LNCAP (cell line): ENCODE results near the gene DPAGT1.

Source experiments
- CTCF ChIP-seq: fragments of 450-650 bp; IDR thresholded peaks from 2 replicates; pipeline ENCODE4 v1.5.1; 2017; ENCODE audit warnings: mild to moderate bottlenecking

Gene DPAGT1

DNA sequence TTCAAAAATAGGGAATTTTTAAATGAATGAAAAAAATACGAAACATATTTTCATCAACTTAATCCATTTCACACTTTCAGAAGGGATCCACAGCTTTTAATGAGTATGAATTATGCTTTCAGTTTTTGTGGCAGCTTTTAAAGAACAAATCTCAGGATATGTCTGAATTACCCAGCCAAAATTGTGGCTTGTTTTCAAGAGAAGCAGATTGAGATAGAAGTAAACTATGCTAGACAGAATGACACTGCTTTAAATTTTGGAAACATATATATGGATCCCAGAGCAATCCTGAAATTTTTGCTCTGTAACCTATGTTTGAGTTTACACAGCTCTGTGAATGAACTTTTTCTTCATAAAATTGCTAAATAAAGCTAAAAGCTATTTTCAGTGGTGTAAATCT is 17.3 kb upstream of the DPAGT1 start:
- no peak for TF ChIP-seq CTCF

GRCh38 chr11:119118227-119118626 is 16.6 kb upstream of the DPAGT1 start:
- no peak for TF ChIP-seq CTCF

- no peak for TF ChIP-seq CTCF
Measured at GRCh38 chr11:119117004-119117706, 15.5 kb upstream of the DPAGT1 start.

DNA sequence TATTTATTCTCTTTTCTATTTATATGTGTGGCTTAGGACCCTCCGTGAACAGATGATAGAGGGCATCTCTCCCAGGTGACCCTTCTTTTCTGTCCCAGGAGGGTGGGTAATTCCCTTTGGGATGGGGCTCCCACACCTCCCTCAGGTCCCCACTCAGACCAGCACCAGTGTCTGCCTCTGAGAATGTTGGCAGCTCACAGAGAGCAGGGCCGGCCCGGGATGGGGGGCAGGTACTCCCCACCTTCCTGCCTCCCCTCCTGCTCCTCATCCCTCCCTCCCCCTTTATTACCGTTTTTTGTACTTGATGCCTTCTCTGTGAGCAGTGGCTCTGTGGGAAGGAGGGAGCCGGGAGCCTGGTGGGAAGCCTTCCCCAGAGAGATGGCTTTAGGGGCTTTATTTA is 14.9 kb upstream of the DPAGT1 start:
- TF ChIP-seq CTCF, result no peak

- no peak for TF ChIP-seq CTCF
Measured at GRCh38 chr11:119116235-119116594, 14.6 kb upstream of the DPAGT1 start.

GRCh38 chr11:119115484-119116234 is 14.0 kb upstream of the DPAGT1 start:
- no peak for TF ChIP-seq CTCF

DNA sequence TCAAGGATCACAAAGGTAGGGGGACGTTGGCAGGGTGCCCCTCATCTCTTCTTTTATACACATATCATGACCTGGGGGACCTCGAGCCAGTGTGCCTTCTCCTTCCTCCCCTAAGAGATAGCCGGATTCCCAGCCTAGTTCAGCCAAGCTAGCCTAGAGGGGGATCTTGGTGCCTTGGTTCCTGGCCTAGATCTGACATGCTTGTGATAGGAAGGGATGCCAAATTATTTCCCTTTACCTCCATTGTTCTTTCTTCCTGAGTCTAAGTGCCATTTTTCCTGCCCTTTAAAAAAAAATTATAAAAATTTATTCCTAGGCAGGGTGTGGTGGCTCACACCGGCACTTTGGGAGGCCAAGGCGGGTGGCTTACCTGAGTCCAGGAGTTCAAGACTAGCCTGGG is 12.7 kb upstream of the DPAGT1 start:
- no peak for TF ChIP-seq CTCF
